Smooth muscle cell (in vitro differentiated cells): ENCODE measurements around the gene GLP2R. TPM values are rescaled to one million over a fixed set of nuclear protein-coding genes. Genes with fewer than 3 reads are reported as not detected.

Experiments
- DNase-seq: peaks from one replicate; lab custom pipeline; 2025; ENCODE audit not compliant: unreplicated experiment; lab: John Stamatoyannopoulos, UW
- H2AFZ ChIP-seq: fragments of 200-600 bp; sonication (generic); 2 replicates; pipeline ENCODE4 v1.6.0; 2016; ENCODE audit warnings: antibody characterized with exemption, low read depth, mild to moderate bottlenecking
- H3F3A ChIP-seq: fragments of 200-600 bp; sonication (generic); 2 replicates; pipeline ENCODE4 v1.6.0; 2017; ENCODE audit warnings: antibody characterized with exemption, low read depth
- H3K27ac ChIP-seq: fragments of 200-600 bp; sonication (generic); 2 replicates; pipeline ENCODE4 v1.5.1; 2016; ENCODE audit warnings: low read depth, mild to moderate bottlenecking
- H3K27me3 ChIP-seq: fragments of 200-600 bp; sonication (generic); 2 replicates; pipeline ENCODE4 v1.6.1; 2016; ENCODE audit warnings: low read depth, mild to moderate bottlenecking
- H3K36me3 ChIP-seq: fragments of 200-600 bp; sonication (generic); 2 replicates; pipeline ENCODE4 v1.5.1; 2016; ENCODE audit warnings: low read depth
- H3K4me1 ChIP-seq: fragments of 200-600 bp; sonication (generic); 2 replicates; pipeline ENCODE4 v1.5.1; 2016; ENCODE audit warnings: low read depth
- H3K4me2 ChIP-seq: fragments of 200-600 bp; sonication (generic); 2 replicates; pipeline ENCODE4 v1.6.0; 2016; ENCODE audit warnings: mild to moderate bottlenecking
- H3K4me3 ChIP-seq: fragments of 200-600 bp; sonication (generic); 2 replicates; pipeline ENCODE4 v1.5.1; 2016; ENCODE audit warnings: mild to moderate bottlenecking
- H3K79me2 ChIP-seq: fragments of 200-600 bp; sonication (generic); 2 replicates; pipeline ENCODE4 v1.6.0; 2016; ENCODE audit warnings: low read depth, mild to moderate bottlenecking
- H3K9ac ChIP-seq: fragments of 200-600 bp; sonication (generic); 2 replicates; pipeline ENCODE4 v1.6.0; 2016; ENCODE audit warnings: low read depth
- H3K9me3 ChIP-seq: fragments of 200-600 bp; sonication (generic); replicated peaks from 2 replicates; pipeline ENCODE4 v1.5.1; 2016; ENCODE audit warnings: low read depth
- H4K20me1 ChIP-seq: fragments of 200-600 bp; sonication (generic); 2 replicates; pipeline ENCODE4 v1.6.0; 2016; ENCODE audit warnings: low read depth
- WGBS: methylation state at CpG from one replicate; pipeline ENCODE4 v1.1.7; 2016; ENCODE audit warnings: low lambda C conversion rate; 5-methylcytosine and 5-hydroxymethylcytosine counted together
- polyA plus RNA-seq: library from polyadenylated mRNA; unstranded; fragments of >200 nt; fragmentation: Nextera tagmentation; extraction: Ambion mirVana; gene quantifications from 2 replicates; pipeline ENCODE4 v1.2.1, GENCODE V29; 2016
- total RNA-seq: library from RNA; depleted of rRNA; stranded (reverse); fragments of >200 nt; gene quantifications from 2 replicates; pipeline ENCODE4 v1.2.3, GENCODE V29; 2014
- TF ChIP-seq, protein P1 (sequence below): fragments of 200-600 bp; sonication (generic); IDR thresholded peaks from 2 replicates; pipeline ENCODE4 v1.5.1; 2017; ENCODE audit warnings: borderline replicate concordance, mild to moderate bottlenecking, antibody characterized with exemption; ENCODE audit not compliant: insufficient read depth, poor library complexity, severe bottlenecking

The GLP2R gene
- total and polyA plus RNA-seq, 2 experiments from 2014 or later: 0.03 to 0.45 TPM

DNA sequence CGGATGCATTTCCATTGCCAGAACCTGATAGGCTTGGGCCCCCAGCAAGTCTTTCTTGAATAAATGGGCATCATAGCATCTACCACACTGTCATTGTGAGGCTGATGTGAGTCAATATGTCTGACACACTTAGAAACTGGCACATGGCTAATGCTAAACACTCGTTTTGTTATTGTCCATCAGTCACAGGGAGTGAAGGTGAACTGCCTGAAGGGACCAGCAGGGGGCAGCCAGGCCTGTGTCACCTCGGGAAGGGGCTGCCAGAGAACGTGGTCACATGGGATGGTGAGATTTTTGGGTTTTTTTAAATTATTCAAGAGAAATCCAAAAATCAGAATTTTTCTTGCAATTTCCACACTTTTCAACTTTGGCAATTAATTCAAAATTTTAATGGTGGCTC lies 80.2 kb downstream of the GLP2R start:
- TF ChIP-seq, protein P1, sequence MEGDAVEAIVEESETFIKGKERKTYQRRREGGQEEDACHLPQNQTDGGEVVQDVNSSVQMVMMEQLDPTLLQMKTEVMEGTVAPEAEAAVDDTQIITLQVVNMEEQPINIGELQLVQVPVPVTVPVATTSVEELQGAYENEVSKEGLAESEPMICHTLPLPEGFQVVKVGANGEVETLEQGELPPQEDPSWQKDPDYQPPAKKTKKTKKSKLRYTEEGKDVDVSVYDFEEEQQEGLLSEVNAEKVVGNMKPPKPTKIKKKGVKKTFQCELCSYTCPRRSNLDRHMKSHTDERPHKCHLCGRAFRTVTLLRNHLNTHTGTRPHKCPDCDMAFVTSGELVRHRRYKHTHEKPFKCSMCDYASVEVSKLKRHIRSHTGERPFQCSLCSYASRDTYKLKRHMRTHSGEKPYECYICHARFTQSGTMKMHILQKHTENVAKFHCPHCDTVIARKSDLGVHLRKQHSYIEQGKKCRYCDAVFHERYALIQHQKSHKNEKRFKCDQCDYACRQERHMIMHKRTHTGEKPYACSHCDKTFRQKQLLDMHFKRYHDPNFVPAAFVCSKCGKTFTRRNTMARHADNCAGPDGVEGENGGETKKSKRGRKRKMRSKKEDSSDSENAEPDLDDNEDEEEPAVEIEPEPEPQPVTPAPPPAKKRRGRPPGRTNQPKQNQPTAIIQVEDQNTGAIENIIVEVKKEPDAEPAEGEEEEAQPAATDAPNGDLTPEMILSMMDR: peak; percentile 57
- Histone ChIP-seq H2AFZ (no peak overlapping the region), H3K27ac (no peak overlapping the region), H3F3A (no peaks in the 10 kb centered on the region), H4K20me1 (no peaks in the 10 kb centered on the region), H3K27me3 (no peaks in the 10 kb centered on the region), H3K4me3 (no peak overlapping the region), H3K9me3 (no peaks in the 10 kb centered on the region), H3K4me1 (peaks cover 12% of the 10 kb centered on the region), H3K36me3 (no peaks in the 10 kb centered on the region), H3K9ac (no peak overlapping the region), H3K4me2 (no peak overlapping the region), H3K79me2 (no peaks in the 10 kb centered on the region)
- DNase-seq: no peak
- WGBS: 24% methylated on average over 4 of the region's 4 CpGs

DNA sequence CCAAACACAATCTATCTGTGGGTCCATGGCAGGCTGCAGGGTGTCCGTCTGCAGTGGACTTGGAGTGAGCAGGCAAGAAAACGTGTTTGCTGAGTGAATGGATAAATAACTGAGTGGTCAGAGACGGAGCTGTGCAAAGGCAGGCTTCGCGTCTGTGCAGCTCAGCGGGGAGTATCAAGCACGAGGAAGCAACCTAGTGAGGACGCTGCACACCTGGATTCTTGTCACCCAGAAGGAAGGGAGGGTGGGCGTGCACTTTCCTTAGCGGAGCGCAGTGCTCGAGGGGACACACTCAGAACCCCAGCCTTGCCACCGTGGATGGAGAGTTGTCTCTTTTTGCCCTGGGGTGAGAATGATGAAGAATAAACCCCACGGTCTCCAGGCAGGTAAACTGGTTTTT lies 80.9 kb downstream of the GLP2R start:
- Histone ChIP-seq H3K36me3 (no peaks in the 10 kb centered on the region), H3K79me2 (no peaks in the 10 kb centered on the region), H4K20me1 (no peaks in the 10 kb centered on the region), H3K4me3 (no peak overlapping the region), H3K4me2 (no peak overlapping the region), H3K4me1 (peaks cover 7% of the 10 kb centered on the region), H3K27ac (no peak overlapping the region), H3F3A (no peaks in the 10 kb centered on the region), H3K9me3 (no peaks in the 10 kb centered on the region), H3K9ac (no peak overlapping the region), H2AFZ (no peak overlapping the region), H3K27me3 (no peaks in the 10 kb centered on the region)
- TF ChIP-seq, protein P1: no peak
- no peak for DNase-seq
- 91% methylated on average over 14 of the region's 14 CpGs for WGBS

DNA sequence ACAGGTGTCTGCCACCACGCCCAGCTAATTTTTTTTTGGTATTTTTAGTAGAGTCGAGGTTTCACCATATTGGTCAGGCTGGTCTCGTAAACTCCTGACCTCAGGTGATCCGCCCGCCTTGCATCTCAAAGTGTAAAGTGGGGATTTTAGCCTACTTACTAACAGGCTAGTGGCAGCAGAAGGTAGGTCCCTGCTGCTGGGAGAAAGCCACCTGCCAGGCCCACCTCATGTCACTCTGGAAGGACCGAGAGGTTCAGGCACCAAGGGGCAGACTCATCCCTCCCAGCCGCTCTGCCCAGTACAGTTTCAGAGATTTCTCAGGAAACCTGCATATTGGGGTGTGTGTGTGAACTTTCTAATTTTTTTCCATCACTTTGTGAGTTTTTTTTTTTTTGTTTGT lies 81.4 kb downstream of the GLP2R start:
- Histone ChIP-seq H3F3A (no peaks in the 10 kb centered on the region), H3K9ac (no peak overlapping the region), H3K4me2 (no peak overlapping the region), H4K20me1 (no peaks in the 10 kb centered on the region), H2AFZ (no peak overlapping the region), H3K27ac (no peak overlapping the region), H3K27me3 (no peaks in the 10 kb centered on the region), H3K4me1 (peaks cover 4% of the 10 kb centered on the region), H3K9me3 (no peaks in the 10 kb centered on the region), H3K36me3 (no peaks in the 10 kb centered on the region), H3K4me3 (no peak overlapping the region), H3K79me2 (no peaks in the 10 kb centered on the region)
- TF ChIP-seq, protein P1: no peak
- no peak for DNase-seq
- 97% methylated on average over 7 of the region's 7 CpGs for WGBS

DNA sequence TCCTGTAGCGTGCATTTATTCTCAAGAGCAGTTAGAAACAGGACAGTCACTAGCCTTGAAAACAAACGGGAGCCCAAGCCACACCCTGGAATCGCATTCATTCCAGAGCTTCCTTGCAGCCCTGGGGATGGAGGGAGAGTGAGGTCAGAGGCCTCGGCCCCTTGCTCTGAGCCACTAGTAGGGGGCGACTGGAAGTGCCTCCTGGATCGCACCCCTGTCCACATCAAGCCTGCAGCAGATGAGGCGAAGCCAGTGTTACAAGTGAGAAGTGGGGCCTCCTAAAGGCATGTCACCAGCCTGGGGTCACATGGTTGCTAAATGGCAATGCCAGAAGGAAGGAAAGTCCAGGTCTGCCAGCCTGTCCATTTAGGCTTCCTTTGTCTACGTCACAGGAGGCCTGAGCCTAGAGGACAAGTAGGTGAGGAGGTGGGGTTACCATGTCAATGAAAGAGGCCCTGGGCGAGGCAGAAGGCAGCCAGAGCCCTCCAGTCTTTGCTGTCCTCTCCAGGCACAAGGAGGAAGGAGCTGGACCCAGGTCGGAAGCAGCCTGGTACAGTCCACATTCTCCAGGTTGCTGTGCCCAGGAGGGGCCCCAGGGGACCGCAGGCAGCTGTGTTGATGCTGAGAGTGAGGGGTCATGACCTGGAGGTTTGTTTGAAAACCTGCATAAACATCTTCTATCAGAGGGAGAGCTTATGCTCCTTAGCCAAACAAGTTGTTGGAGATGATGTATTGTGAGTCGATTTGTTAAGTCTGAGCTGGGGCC lies 82.3 kb downstream of the GLP2R start:
- TF ChIP-seq, protein P1: no peak
- DNase-seq: no peak
- Histone ChIP-seq H3F3A (no peaks in the 10 kb centered on the region), H2AFZ (no peak overlapping the region), H3K4me2 (no peak overlapping the region), H3K27me3 (no peaks in the 10 kb centered on the region), H3K79me2 (no peaks in the 10 kb centered on the region), H3K4me3 (no peak overlapping the region), H3K36me3 (no peaks in the 10 kb centered on the region), H3K9me3 (no peaks in the 10 kb centered on the region), H3K4me1 (no peaks in the 10 kb centered on the region), H3K27ac (no peak overlapping the region), H4K20me1 (no peaks in the 10 kb centered on the region), H3K9ac (no peak overlapping the region)
- WGBS: 75% methylated on average over 12 of the region's 12 CpGs
